Right lobe of liver (tissue), 6 donors: ENCODE measurements around the gene JAZF1. TPM values are rescaled to one million over a fixed set of nuclear protein-coding genes. Genes with fewer than 3 reads are reported as not detected.

Experiments used
- ATAC-seq, 4 donors: fragments of 200-7000 bp; cut with Tn5 transposase; one replicate each; pipeline ENCODE4 v1.9.1; 2020; ENCODE audit warnings: mild to moderate bottlenecking in 4 of 4, moderate library complexity in 4 of 4
- DNase-seq, 3 donors: peaks; one replicate each; pipeline ENCODE4 v3.0.0-alpha.2; 2020
- H3K27ac ChIP-seq, 3 donors: fragments of 200-600 bp; one replicate each; pipeline ENCODE4 v1.8.0; 2022
- H3K27me3 ChIP-seq, 2 donors: fragments of 200-600 bp; one replicate each; pipeline ENCODE4 v1.8.0; 2022
- H3K36me3 ChIP-seq, 4 donors: fragments of 200-600 bp; sonication (generic) in 1 of 4; one replicate each; pipeline versions ENCODE4 v1.5.1 to v1.8.0; 2017 to 2022; ENCODE audit warnings: control low read depth in 1 of 4
- H3K4me1 ChIP-seq, 4 donors: fragments of 200-600 bp; sonication (generic) in 1 of 4; one replicate each; pipeline versions ENCODE4 v1.5.1 to v1.8.0; 2017 to 2022; ENCODE audit warnings: control low read depth in 1 of 4
- H3K4me3 ChIP-seq, 3 donors: fragments of 200-600 bp; one replicate each; pipeline ENCODE4 v1.8.0; 2022
- H3K9me3 ChIP-seq, 4 donors: fragments of 200-600 bp; sonication (generic) in 1 of 4; one replicate each; pipeline versions ENCODE4 v1.5.1 to v1.8.0; 2017 to 2022; ENCODE audit warnings: control low read depth in 1 of 4
- CTCF ChIP-seq, 4 donors: fragments of 200-600 bp in 3 of 4; fragments of 450-650 bp in 1 of 4; IDR thresholded peaks; one replicate each; pipeline versions ENCODE4 v1.5.1 to v1.8.0; 2016 to 2022; ENCODE audit warnings: antibody characterized with exemption in 4 of 4, mild to moderate bottlenecking in 2 of 4
- POLR2A ChIP-seq: fragments of 450-650 bp; IDR thresholded peaks from one replicate; pipeline ENCODE4 v1.6.1; 2017; ENCODE audit warnings: antibody characterized with exemption, mild to moderate bottlenecking
- WGBS: methylation state at CpG from one replicate; pipeline ENCODE4 v1.1.6; 2018; ENCODE audit warnings: low coverage, low lambda C conversion rate; ENCODE audit not compliant: insufficient coverage; ENCODE audit errors: missing lambda C conversion rate; 5-methylcytosine and 5-hydroxymethylcytosine counted together
- intact Hi-C, 2 donors: fragments of 100-400 bp; cut with DNase I; formaldehyde crosslinking; loops; one replicate each; pipeline versions ENCODE4 v1.11.2 to v1.14.1; 2022
- total RNA-seq, 6 experiments: library from RNA; depleted of rRNA in 2 of 6; stranded (reverse); fragments of >200 nt in 2 of 6; fragmentation: NEBNext Ultra II Directional in 3 of 6; extraction: Animal tissue kit (Norgen Biotek cat#: 25700) in 3 of 6; gene quantifications; one replicate each; pipeline versions ENCODE4 v1.1.0 to v1.2.4, GENCODE V29; 2016 to 2023
- donor health status: DM: no; HTN: yes; CAD: no.
- donor health status: DM: no; HTN: no; CAD: no.
- donor health status: DM: no; HTN: no; CAD: no.
- donor health status: DM: no; HTN: yes; CAD: no.
- donor health status: DM: no; HTN: yes; CAD: no.

Gene JAZF1
- total RNA-seq, 6 experiments from 2014 or later, result 4.8 to 20.9 (median 6.9) TPM

DNA sequence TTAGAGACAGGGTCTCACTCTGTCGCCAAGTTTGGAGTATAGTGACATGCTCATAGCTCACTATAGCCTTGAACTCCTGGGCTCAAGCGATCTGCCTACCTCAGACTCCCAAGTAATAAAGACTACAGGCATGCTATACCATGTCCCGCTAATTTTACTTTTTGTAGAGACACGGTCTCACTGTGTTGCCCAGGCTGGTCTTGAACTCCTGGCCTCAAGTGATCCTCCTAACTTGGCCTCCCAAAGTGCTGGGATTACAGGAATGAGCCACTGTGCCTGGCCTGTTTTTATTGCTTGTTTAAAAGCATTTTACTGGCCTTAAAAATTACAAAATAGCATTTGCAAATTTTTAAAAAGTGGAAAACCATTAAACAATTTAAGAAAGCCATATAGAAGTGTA is 135.0 kb downstream of the JAZF1 start:
- WGBS, result 93% methylated on average over 3 of the region's 4 CpGs
- Histone ChIP-seq H3K9me3 (no peaks in the 10 kb centered on the region), H3K36me3 (no peaks in the 10 kb centered on the region), H3K27me3 (no peaks in the 10 kb centered on the region), H3K27ac (no peak overlapping the region), H3K4me3 (no peak overlapping the region), H3K4me1 (no peaks in the 10 kb centered on the region)
- TF ChIP-seq POLR2A (no peak), CTCF (IDR thresholded peaks at IDR 0.05) (no peak)
- DNase-seq (no peak), ATAC-seq (no peak)
- intact Hi-C loops, result no loop called here

- Histone ChIP-seq H3K4me3 (no peak overlapping the region), H3K9me3 (no peaks in the 10 kb centered on the region), H3K4me1 (no peaks in the 10 kb centered on the region), H3K27ac (no peak overlapping the region), H3K27me3 (no peaks in the 10 kb centered on the region), H3K36me3 (no peaks in the 10 kb centered on the region)
- intact Hi-C loops, result no loop called here
- TF ChIP-seq CTCF (IDR thresholded peaks at IDR 0.05) (no peak), POLR2A (no peak)
- no peak for DNase-seq
- no peak for ATAC-seq
Observed at GRCh38 chr7:28044825-28045224, 135.8 kb downstream of the JAZF1 start.

- DNase-seq (no peak), ATAC-seq (no peak)
- Histone ChIP-seq H3K9me3 (no peaks in the 10 kb centered on the region), H3K4me3 (no peak overlapping the region), H3K4me1 (no peaks in the 10 kb centered on the region), H3K36me3 (no peaks in the 10 kb centered on the region), H3K27ac (no peak overlapping the region), H3K27me3 (no peaks in the 10 kb centered on the region)
- TF ChIP-seq CTCF (IDR thresholded peaks at IDR 0.05) (no peak), POLR2A (no peak)
- WGBS, result 82% methylated on average over 1 of the region's 1 CpG
- intact Hi-C loops, result no loop called here
Observed at GRCh38 chr7:28042721-28043120, 137.9 kb downstream of the JAZF1 start.

DNA sequence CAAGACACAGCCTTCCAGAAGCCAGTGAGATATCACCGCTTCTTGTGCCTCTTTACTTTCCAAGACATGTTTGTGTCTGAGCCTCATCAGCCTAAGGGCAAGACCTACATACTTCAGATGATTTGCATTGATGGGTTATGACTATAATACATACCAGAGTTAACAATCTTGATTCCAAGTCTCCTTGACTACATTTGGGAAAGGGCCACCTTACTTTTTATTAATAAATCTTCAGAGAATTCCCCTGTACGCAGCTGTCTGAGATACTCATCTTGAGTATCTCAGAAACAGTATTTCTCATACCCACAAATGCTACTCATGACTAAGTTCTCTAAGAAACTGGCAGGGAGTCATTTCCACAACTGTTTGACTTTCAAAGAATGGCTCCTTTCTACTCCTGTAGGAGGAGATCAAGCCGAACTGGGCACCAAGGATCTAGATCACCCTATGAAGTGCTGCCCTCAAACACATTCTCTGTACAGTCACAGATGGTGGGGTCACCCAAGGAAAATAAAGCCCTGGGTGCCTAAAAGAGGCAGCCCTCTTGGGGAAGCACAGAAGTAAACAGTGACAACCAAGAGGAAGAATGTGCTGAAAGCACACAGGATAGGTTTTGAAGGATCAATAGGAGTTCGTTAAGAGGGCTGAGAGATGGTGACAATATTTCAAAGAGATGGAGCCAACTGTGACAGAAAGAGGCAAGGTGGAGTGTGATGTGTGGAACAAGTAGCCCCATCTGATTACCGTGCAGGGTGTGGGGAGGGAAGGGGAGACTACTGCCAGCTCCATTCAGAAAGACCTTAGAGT is 138.9 kb downstream of the JAZF1 start:
- Histone ChIP-seq H3K27me3 (no peaks in the 10 kb centered on the region), H3K9me3 (no peaks in the 10 kb centered on the region), H3K4me3 (no peak overlapping the region), H3K36me3 (no peaks in the 10 kb centered on the region), H3K27ac (no peak overlapping the region), H3K4me1 (peaks cover 0 to 9% (median 0%) of the 10 kb centered on the region in 4 donors)
- DNase-seq, result no peak
- ATAC-seq, result no peak
- WGBS, result 82% methylated on average over 5 of the region's 5 CpGs
- TF ChIP-seq POLR2A, result no peak
- no peak for TF ChIP-seq CTCF (IDR thresholded peaks at IDR 0.05)
- intact Hi-C loops, result no loop called here
